Adrenal gland (tissue), 12 donors: ENCODE data around the gene TUB. TPM values are rescaled to one million over a fixed set of nuclear protein-coding genes. Genes with fewer than 3 reads are reported as not detected.

ENCODE experiments used
- DNase-seq, 7 donors: peaks; one replicate each; pipeline ENCODE4 v3.0.0-alpha.2; 2019 to 2020
- H3K27ac ChIP-seq, 5 donors: fragments of 200-600 bp; sonication (generic) in 4 of 5; 1 replicate in 3 of 5; 2 replicates in 2 of 5; pipeline versions ENCODE4 v1.5.1 to v1.8.0; 2016 to 2020; ENCODE audit warnings: mild to moderate bottlenecking in 1 of 5
- H3K27me3 ChIP-seq: fragments of 200-600 bp; 2 replicates; pipeline ENCODE4 v1.8.0; 2021
- H3K36me3 ChIP-seq, 2 donors: fragments of 200-600 bp; replicated peaks in 1 of 2; 1 replicate in 1 of 2; 2 replicates in 1 of 2; pipeline versions ENCODE4 v1.5.1 to v1.8.0; 2018 to 2022
- H3K4me1 ChIP-seq, 2 donors: fragments of 200-600 bp; replicated peaks in 1 of 2; 1 replicate in 1 of 2; 2 replicates in 1 of 2; pipeline versions ENCODE4 v1.5.1 to v1.8.0; 2018 to 2021
- H3K4me3 ChIP-seq, 4 donors: fragments of 200-600 bp; sonication (generic) in 3 of 4; one replicate each; pipeline ENCODE4 v1.5.1; 2016 to 2018
- H3K9me3 ChIP-seq, 3 donors: fragments of 200-600 bp; sonication (generic) in 1 of 3; replicated peaks in 1 of 3; 1 replicate in 2 of 3; 2 replicates in 1 of 3; pipeline versions ENCODE4 v1.5.1 to v1.8.0; 2016 to 2021
- POLR2A ChIP-seq, 2 donors: fragments of 450-650 bp; IDR thresholded peaks; one replicate each; pipeline ENCODE4 v1.6.1; 2017; ENCODE audit warnings: antibody characterized with exemption in 2 of 2, mild to moderate bottlenecking in 2 of 2, moderate library complexity in 1 of 2
- WGBS, 4 donors: extraction: QIAGEN DNeasy Blood & Tissue Kit in 2 of 4; methylation state at CpG; one replicate each; pipeline versions ENCODE4 v1.1.5 to v1.1.7; 2013 to 2017; 5-methylcytosine and 5-hydroxymethylcytosine counted together
- intact Hi-C, 2 donors: fragments of 100-400 bp; cut with DNase I; formaldehyde crosslinking; loops; one replicate each; pipeline versions ENCODE4 v1.14.1 to v1.15.0; 2022 to 2023
- polyA plus RNA-seq, 3 donors: library from polyadenylated mRNA; stranded (reverse); fragments of 200-250 nt in 2 of 3; fragments of 350-450 nt in 1 of 3; fragmentation: Illumina TruSeq in 1 of 3; extraction: RNeasy Lipid Tissue Mini Kit (QIAGEN cat#74804) in 1 of 3; gene quantifications; one replicate each; pipeline ENCODE4 v1.2.3, GENCODE V29; 2013 to 2014
- total RNA-seq, 9 donors: library from RNA; depleted of rRNA in 4 of 9; stranded (reverse); fragments of >200 nt in 4 of 9; fragments of 120-200 nt in 1 of 9; fragmentation: NEBNext Ultra II Directional in 1 of 9; extraction: Animal tissue kit (Norgen Biotek cat#: 25700) in 1 of 9; gene quantifications; one replicate each; pipeline versions ENCODE4 v1.1.0 to v1.2.4, GENCODE V29; 2013 to 2023
- TF ChIP-seq, protein P1 (sequence below), 6 experiments: fragments of 450-650 bp in 4 of 6; fragments of 200-600 bp in 2 of 6; sonication (generic) in 1 of 6; IDR thresholded peaks; 1 replicate in 5 of 6; 2 replicates in 1 of 6; pipeline versions ENCODE4 v1.5.1 to v1.8.0; 2016 to 2021; ENCODE audit warnings: antibody characterized with exemption in 6 of 6, mild to moderate bottlenecking in 2 of 6, moderate library complexity in 1 of 6
- donor health status: healthy with polysubstance abuse.
- donor health status: Bipolar disorder and iron deficiency.
- donor health status: DM: yes; HTN: yes; CAD: no.
- donor health status: DM: no; HTN: no; CAD: no.
- donor health status: DM: no; HTN: no; CAD: no.
- donor health status: DM: yes; HTN: yes; CAD: no.

Gene TUB
- total and polyA plus RNA-seq, 12 donors: 2.8 to 26.8 (median 12.0) TPM

DNA sequence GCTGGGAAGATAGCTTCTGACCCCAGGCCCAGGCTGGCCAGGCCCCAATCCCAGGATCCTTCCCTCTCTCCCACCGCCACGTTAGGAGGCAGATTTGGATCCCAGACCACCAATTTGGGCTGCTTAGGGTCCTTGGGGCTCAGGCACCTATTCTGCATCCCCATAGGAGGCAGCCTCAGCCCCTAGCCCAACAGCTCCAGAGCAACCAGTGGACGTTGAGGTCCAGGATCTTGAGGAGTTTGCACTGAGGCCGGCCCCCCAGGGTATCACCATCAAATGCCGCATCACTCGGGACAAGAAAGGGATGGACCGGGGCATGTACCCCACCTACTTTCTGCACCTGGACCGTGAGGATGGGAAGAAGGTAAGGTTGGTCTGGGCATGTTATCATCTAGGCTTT, 16.1 kb downstream of the TUB start:
- WGBS, 4 donors: 85 to 93% (median 92%) methylated on average over 4 to 8 of the region's 8 CpGs
- Histone ChIP-seq H3K27ac (no peak overlapping the region), H3K4me3 (no peak overlapping the region), H3K36me3 (peaks cover 0 to 22% of the 10 kb centered on the region in 2 donors), H3K4me1 (peaks cover 0 to 6% of the 10 kb centered on the region in 2 donors), H3K9me3 (no peaks in the 10 kb centered on the region), H3K27me3 (no peaks in the 10 kb centered on the region)
- no peak for TF ChIP-seq POLR2A (IDR thresholded peaks at IDR 0.05)
- TF ChIP-seq, protein P1, sequence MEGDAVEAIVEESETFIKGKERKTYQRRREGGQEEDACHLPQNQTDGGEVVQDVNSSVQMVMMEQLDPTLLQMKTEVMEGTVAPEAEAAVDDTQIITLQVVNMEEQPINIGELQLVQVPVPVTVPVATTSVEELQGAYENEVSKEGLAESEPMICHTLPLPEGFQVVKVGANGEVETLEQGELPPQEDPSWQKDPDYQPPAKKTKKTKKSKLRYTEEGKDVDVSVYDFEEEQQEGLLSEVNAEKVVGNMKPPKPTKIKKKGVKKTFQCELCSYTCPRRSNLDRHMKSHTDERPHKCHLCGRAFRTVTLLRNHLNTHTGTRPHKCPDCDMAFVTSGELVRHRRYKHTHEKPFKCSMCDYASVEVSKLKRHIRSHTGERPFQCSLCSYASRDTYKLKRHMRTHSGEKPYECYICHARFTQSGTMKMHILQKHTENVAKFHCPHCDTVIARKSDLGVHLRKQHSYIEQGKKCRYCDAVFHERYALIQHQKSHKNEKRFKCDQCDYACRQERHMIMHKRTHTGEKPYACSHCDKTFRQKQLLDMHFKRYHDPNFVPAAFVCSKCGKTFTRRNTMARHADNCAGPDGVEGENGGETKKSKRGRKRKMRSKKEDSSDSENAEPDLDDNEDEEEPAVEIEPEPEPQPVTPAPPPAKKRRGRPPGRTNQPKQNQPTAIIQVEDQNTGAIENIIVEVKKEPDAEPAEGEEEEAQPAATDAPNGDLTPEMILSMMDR (IDR thresholded peaks at IDR 0.05): no peak
- intact Hi-C loops: no loop called here
- DNase-seq: peak in 2 of 7 donors; percentile 1 to 46

DNA sequence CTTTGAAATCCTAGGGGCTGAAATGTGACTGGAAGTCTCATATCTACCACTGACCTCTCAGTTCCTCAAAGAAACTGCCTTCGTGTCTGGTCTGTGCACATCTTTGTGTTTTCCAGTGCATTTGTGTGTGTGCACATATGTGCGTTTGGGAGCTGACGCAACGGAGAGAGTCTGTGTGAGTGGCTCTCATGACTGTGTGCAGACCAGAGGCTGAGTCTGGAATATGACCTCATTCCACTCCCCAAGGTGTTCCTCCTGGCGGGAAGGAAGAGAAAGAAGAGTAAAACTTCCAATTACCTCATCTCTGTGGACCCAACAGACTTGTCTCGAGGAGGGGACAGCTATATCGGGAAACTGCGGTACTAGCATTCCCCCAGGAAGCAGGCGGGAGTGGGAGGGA, 16.5 kb downstream of the TUB start:
- DNase-seq: peak in 1 of 7 donors; percentile 60
- no peak overlapping the region for H3K27ac ChIP-seq
- intact Hi-C loops: no loop called here
- H3K36me3 ChIP-seq: peaks cover 0 to 24% of the 10 kb centered on the region in 2 donors
- H3K4me3 ChIP-seq: no peak overlapping the region
- H3K9me3 ChIP-seq: no peaks in the 10 kb centered on the region
- peaks cover 0 to 4% of the 10 kb centered on the region in 2 donors for H3K4me1 ChIP-seq
- WGBS, 4 donors: 87 to 93% (median 91%) methylated on average over 9 of the region's 9 CpGs
- TF ChIP-seq, protein P1 (IDR thresholded peaks at IDR 0.05): no peak
- no peak for TF ChIP-seq POLR2A (IDR thresholded peaks at IDR 0.05)
- H3K27me3 ChIP-seq: no peaks in the 10 kb centered on the region

DNA sequence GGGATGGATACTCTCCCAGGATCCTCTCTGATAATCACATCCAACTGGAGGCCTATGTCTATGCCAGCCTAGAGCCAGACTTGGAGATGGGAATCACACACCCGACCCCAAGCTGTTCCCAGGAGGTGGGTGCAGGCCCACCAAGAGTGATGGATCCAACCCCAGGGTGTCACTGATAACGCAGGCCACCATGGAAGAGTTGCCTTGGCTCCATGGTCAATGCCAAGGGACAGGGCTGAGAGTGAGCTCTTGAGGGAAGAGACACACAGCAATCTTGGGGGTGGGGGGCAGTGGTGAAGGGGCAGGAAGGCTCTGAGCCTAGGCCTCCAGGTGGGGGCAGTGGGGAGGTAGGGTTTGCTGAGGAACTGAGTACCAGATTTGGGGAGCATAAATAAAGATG, 16.9 kb downstream of the TUB start:
- peaks cover 0 to 24% of the 10 kb centered on the region in 2 donors for H3K36me3 ChIP-seq
- peak in 1 of 7 donors; percentile 48 for DNase-seq
- H3K27me3 ChIP-seq: no peaks in the 10 kb centered on the region
- TF ChIP-seq POLR2A (IDR thresholded peaks at IDR 0.05): no peak
- TF ChIP-seq, protein P1 (IDR thresholded peaks at IDR 0.05): no peak
- no peak overlapping the region for H3K27ac ChIP-seq
- no peaks in the 10 kb centered on the region for H3K4me1 ChIP-seq
- H3K9me3 ChIP-seq: no peaks in the 10 kb centered on the region
- intact Hi-C loops: no loop called here
- H3K4me3 ChIP-seq: no peak overlapping the region
- WGBS, 4 donors: 86 to 100% (median 93%) methylated on average over 1 to 2 of the region's 2 CpGs; no CpG with 5 or more reads in 1 of the 4 donors

DNA sequence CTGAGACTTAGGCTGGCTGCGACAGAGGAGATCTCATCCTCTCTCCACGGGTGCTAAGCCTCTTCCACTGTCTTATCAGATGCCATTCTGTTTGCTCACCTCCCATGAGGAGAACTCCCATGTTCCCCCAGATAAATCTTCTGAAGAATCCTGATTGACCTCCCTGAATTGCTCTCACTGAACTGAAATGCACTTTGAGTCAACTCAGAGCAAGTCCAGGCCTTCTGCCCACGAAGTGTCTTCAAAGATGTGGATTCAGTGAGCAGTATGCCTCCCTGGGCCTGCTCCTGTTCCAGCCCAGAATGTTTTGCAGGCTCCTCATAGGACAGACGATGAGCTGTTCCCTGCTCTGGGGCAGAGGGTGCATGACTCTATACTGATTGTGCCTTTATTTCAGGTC, 17.4 kb downstream of the TUB start:
- Histone ChIP-seq H3K36me3 (peaks cover 0 to 24% of the 10 kb centered on the region in 2 donors), H3K27me3 (no peaks in the 10 kb centered on the region), H3K9me3 (no peaks in the 10 kb centered on the region), H3K4me3 (no peak overlapping the region), H3K27ac (no peak overlapping the region), H3K4me1 (no peaks in the 10 kb centered on the region)
- DNase-seq: no peak
- WGBS, 4 donors: 71 to 84% (median 77%) methylated on average over 4 of the region's 4 CpGs
- TF ChIP-seq POLR2A (IDR thresholded peaks at IDR 0.05): no peak
- TF ChIP-seq, protein P1 (IDR thresholded peaks at IDR 0.05): no peak
- intact Hi-C loops: no loop called here
